Measurements from ENCODE around the gene TTF2.
"Not testable (repeated sequence)": the region's sequence is repeated elsewhere in the genome, so short reads cannot be mapped to it uniquely, and the experiment has no call there.

TTF2 gene

GRCh38 chr1:117098287-117098890 is 38.3 kb downstream of the TTF2 start:
- no peak for DNase-seq (ENCODE audit: extremely low spot score)
- ChIA-PET POLR2A (no interaction called here), CTCF (interaction anchor here (0.6 to 1.4 kb wide), 8 partner anchors 9 to 426 kb away, joined by 3 to 5 read pairs (median 4); no protein-coding TSS in a partner anchor)
- no peak for TF ChIP-seq CTCF (IDR thresholded peaks at IDR 0.05; ENCODE audit: control extremely low read depth, extremely low read depth, low read depth, missing control alignments)

GRCh38 chr1:117101334-117101733 is 41.2 kb downstream of the TTF2 start:
- no peak for DNase-seq (ENCODE audit: extremely low spot score)
- ChIA-PET POLR2A (no interaction called here), CTCF (interaction anchor here (1.0 to 2.7 kb wide), 6 partner anchors 9 to 33 kb away, joined by 3 to 9 read pairs (median 6); no protein-coding TSS in a partner anchor)
- no peak for TF ChIP-seq CTCF (IDR thresholded peaks at IDR 0.05; ENCODE audit: control extremely low read depth, extremely low read depth, low read depth, missing control alignments)

GRCh38 chr1:117101858-117102257 is 41.7 kb downstream of the TTF2 start:
- CTCF ChIA-PET: interaction anchor here (1.2 to 2.7 kb wide), 4 partner anchors 9 to 27 kb away, joined by 3 to 9 read pairs (median 8); no protein-coding TSS in a partner anchor
- DNase-seq (ENCODE audit: extremely low spot score); POLR2A ChIA-PET: not testable (repeated sequence)

GRCh38 chr1:117104986-117105385 is 44.9 kb downstream of the TTF2 start:
- DNase-seq (ENCODE audit: extremely low spot score): no peak
- POLR2A ChIA-PET: no interaction called here
- no peak for TF ChIP-seq CTCF (IDR thresholded peaks at IDR 0.05; ENCODE audit: control extremely low read depth, extremely low read depth, low read depth, missing control alignments)
- CTCF ChIA-PET: no interaction called here

- DNase-seq (ENCODE audit: extremely low spot score): no peak
- no peak for TF ChIP-seq CTCF (IDR thresholded peaks at IDR 0.05; ENCODE audit: control extremely low read depth, extremely low read depth, low read depth, missing control alignments)
- POLR2A ChIA-PET: no interaction called here
- CTCF ChIA-PET: no interaction called here
Measured at GRCh38 chr1:117105722-117106121, 45.6 kb downstream of the TTF2 start.

- POLR2A ChIA-PET: no interaction called here
- TF ChIP-seq CTCF (IDR thresholded peaks at IDR 0.05; ENCODE audit: control extremely low read depth, extremely low read depth, low read depth, missing control alignments): no peak
Measured at GRCh38 chr1:117106478-117106877, 46.4 kb downstream of the TTF2 start.

GRCh38 chr1:117107364-117107763 is 47.2 kb downstream of the TTF2 start:
- DNase-seq (ENCODE audit: extremely low spot score): no peak
- CTCF ChIA-PET: interaction anchor here (1.2 to 1.3 kb wide), 4 partner anchors 12 to 21 kb away, joined by 3 to 4 read pairs (median 4); no protein-coding TSS in a partner anchor
- POLR2A ChIA-PET: no interaction called here
- no peak for TF ChIP-seq CTCF (IDR thresholded peaks at IDR 0.05; ENCODE audit: control extremely low read depth, extremely low read depth, low read depth, missing control alignments)

More at GRCh38 chr1:117106478-117106877, 46.4 kb downstream of the TTF2 start:
- CTCF ChIA-PET: interaction anchor here (0.9 to 1.2 kb wide), 3 partner anchors 11 to 18 kb away, joined by 3 to 4 read pairs (median 3); no protein-coding TSS in a partner anchor
- no peak for DNase-seq (ENCODE audit: extremely low spot score)

Measured in GM10248 (cell line).